Amniotic epithelial cell (primary cell): ENCODE results near the gene FAM110D.

Experiments
- DNase-seq: peaks from one replicate; pipeline ENCODE4 v3.0.0-alpha.2; 2010; ENCODE audit warnings: low read depth

Gene FAM110D

DNA sequence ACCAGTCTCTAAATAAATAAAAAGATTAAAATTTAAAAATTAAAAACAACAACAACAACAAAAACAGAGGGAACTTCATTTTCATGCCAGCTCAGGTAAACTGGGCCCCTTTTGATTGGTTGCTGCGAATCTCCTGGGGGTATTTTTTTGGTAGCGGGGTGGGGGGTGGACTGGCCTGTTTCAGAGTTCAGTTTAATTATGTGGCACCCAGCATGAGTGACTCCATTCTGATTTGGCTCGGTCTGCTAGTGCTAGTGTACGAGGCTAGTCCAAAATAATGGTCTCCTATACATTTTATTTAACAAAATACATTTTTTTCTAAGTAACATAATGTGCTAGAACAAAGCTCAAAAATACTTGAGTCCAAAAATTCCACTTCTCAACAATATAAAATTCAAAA is 29.1 kb upstream of the FAM110D start:
- no peak for DNase-seq

DNA sequence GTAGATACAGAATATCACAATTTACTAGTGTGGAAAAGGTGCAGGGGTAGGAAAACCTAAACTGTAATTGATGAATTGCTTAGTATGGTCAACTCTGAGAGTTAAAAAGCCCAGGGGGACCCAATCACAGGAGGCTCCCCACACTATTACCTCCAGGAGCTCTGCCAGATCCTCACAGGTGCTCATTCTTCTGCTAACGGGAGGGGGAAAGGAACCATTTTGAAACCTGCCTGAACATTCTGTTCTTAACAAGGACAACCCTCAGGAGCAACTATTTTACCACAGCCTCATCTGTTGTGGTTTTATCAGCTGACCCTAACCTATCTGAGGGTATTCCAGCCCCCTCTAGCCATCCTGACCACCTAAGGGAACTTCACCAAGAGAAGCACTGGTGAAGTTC is 28.2 kb upstream of the FAM110D start:
- DNase-seq, result no peak

DNA sequence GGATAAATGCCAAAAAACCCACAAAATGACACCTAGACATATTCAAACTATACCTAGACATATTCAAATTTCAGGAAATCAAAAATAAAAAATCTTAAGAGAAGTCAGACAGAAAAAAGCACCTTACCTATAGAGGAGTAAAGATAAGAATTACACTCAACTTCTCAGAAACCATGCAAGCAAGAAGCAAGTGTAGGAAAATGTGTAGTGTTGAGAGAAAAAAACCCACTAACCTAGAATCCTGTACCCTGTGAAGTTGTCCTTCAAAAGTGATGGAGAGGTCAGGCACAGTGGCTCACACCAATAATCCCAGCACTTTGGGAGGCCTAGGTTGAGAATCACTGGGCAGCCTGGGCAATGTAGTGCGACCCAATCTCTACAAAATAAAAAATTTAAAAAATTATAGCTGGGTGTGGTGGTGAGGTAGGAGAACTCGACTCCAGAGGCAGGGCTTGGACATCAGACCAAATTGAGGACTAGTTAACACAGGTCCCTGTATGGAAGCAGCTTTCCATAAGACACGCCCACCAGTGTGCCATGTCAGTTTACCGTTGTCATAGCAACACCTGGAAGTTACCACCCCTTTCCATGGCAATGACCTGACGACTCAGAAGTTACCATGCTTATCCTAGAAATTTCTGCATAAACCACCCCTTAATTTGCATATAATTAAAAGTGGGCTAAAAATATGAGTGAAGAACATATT is 26.6 kb upstream of the FAM110D start:
- DNase-seq, result no peak

DNA sequence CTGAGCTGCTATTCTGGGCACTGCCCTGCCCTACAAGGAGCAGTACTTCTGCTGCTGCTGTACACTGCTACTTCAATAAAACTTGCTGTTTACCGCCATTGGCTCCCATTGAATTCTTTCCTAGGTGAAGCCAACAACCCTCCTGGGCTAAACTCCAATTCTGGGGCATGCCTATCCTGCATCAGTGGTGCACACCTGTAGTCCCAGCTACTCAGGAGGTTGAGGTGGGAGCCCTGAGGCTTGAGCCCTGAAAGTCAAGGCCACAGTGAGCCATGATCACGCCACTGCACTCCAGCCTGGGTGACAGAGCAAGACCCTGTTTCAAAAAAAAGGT is 26.1 kb upstream of the FAM110D start:
- no peak for DNase-seq

DNA sequence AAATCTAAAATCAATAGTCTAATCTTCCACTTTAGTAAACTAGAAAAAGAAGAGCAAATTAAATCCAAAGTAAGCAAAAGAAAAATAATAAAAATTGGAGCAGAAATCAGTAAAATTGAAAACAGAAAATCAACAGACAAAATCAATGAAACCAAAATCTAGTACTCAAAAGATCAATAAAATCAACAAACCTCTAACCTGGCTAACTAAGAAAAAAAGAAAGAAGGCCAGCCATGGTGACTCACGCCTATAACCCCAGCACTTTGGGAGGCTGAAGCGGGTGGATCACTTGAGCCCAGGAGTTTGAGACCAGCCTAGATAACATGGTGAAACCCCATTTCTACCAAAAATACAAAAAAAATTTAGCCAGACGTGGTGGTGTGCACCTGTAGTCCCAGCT is 24.4 kb upstream of the FAM110D start:
- DNase-seq, result no peak

DNA sequence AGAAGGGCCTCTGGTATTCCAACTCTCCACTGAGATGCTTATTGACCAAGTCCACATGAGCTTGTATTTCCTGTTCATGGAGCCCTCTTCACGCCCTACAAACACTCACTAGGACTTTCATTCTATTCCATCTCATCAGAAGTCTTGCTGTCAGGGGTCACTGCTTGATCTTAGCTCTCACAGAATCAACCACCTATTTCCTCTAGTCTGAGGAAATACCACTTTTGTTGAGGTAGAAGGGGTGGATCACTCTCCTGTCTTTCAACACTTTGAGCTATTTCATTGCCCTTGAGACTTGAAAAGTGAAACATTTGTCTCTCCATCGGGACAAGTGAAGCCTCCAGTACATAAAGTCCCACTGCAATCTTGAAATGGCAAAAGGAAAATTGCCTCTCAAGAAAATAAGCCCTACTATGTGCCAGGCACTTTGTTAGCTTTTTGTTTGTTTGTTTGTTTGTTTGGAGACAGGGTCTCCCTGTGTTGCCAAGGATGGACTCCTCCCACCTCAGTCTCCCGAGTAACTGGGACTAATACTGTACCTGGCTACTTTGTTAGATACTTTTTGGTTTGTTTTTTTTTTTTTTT is 19.8 kb upstream of the FAM110D start:
- no peak for DNase-seq

DNA sequence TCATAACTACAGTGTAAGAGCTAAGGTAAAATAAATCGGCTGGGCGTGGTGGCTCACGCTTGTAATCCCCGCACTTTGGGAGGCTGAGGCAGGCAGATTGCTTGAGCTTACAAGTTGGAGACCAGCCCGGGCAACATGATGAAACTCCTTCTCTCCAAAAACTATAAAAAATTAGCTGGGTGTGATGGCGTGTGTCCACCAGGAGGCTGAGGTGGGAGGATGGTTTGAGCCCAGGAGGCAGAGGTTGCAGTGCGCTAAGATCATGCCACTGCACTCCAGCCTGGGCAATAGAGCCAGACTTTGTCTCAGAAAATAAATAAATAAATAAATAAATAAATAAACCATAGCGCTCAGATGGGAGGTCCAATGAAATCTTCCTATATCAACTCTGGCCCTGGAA is 16.7 kb upstream of the FAM110D start:
- DNase-seq, result no peak

DNA sequence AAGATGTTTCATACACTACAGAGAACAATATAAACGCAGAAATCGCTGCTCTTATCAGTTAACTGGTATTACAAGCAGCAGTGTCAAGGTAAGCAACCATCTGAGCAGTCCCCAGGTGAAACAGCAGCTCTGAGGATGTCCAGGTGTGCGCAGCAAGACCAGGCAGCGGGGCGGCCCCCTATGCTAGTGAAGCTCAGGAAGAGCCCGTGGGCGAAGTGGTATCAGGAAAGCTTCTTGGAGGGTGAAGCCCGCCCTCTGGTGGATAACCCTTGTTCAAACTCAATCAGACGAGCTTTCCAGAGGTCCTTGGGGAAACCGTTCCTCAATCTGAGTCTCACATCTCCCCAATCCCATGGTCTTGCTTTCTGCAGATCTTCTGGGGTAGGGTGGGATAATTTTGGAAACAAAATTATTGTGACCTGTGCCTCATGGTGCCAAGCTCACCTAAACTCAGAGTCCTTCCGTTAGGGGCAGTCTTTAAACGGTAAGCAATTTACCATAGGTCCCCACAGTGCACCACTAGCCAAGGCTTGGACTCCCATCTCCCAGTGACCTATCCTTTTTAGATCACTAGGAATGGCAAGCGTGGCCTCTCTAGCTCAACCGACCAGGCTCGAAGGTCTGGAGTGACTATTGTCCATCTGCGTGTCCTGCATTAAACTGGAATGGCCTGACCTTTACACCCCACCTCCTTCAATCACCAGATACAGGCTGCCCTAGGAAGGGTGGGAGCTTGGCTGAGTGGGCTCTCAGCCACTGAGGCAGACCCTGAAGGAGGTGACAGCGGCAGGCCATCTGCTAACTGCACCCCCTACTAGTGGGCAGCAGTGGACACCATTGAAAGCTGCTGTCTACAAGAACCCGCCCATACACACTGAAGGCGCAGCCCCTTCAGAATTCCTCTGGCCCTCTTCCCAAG is 13.6 kb upstream of the FAM110D start:
- DNase-seq, result peak; percentile 74

DNA sequence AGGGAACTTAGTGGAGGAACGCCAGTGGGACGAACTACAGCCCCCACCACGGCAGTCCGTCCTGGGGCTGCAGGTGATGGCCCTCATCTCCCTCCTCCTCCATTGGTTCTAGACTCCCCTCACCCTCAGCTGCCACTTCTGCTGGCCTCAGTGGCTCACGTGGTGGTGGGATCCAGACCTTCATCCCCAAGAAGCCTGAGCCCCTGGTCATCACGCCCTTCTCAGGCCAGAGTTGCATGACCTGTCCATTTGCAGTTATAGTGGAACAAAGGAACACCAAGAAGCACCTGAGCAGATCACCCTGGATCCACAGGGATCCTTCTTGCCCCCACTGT is 13.0 kb upstream of the FAM110D start:
- DNase-seq, result no peak

DNA sequence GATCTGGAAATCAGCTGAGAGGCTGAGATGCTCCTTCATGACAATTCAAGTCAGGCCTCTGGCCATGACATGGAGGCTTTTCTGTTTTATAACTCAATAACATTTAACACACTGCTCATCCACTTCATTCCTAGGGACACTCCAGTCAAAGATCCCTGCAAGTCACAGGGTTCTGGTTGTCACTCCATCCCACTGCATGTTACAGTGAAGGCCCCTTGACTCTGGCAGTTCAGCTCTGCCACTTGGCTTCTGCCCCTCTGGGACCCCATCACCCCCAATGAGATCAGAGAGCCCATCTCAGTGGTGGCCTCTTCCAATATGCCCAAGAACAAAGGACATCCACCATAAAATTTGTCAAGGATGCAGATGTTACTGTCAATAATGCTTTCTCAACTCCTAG is 10.0 kb upstream of the FAM110D start:
- no peak for DNase-seq

DNA sequence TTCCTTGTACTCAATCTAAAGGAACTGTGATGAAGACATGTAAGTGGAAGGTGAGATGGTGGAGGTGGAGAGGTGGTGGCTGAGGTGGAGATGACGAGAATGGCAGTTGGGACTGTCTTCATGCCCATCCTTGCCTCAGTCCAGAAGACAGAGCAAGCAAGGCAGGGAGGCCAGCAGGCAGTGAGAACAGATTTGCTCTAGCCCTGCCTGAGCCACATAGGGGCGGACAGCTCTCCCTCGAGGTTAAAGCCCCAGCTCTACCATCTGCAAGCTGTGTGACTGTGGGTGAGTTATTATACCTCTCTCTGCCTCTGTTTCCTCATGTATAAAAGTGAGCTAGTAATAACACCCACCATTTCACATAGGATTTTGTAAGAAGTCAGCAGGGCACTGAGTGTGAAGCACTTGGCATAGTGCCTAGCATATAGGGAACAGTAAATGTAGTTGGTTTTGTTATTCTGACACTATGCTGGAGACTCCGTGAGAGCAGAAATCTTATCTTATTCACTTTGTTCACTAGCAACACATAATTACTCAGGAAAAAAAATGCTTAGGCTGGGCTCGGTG is 4.8 kb upstream of the FAM110D start:
- DNase-seq, result no peak

DNA sequence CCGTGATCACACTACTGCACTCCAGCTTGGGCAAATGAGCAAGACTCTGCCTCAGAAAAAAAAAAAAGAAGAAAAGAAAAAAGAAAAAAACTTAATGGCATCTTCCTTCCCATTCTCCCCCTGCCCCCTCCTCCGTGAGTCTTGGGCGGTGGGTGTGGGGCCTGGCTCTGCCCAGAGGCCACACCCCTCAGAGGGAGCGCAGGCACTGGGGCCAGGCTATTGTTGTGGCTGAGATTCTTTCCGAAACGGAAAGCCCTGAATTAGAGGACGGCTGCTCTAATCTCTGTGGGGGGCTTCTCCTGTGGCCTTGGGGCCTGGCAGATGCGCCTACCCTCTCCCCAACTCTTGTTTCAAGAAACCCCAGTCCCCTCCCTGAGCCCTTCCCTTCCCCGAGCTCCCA is 4.1 kb upstream of the FAM110D start:
- no peak for DNase-seq

DNA sequence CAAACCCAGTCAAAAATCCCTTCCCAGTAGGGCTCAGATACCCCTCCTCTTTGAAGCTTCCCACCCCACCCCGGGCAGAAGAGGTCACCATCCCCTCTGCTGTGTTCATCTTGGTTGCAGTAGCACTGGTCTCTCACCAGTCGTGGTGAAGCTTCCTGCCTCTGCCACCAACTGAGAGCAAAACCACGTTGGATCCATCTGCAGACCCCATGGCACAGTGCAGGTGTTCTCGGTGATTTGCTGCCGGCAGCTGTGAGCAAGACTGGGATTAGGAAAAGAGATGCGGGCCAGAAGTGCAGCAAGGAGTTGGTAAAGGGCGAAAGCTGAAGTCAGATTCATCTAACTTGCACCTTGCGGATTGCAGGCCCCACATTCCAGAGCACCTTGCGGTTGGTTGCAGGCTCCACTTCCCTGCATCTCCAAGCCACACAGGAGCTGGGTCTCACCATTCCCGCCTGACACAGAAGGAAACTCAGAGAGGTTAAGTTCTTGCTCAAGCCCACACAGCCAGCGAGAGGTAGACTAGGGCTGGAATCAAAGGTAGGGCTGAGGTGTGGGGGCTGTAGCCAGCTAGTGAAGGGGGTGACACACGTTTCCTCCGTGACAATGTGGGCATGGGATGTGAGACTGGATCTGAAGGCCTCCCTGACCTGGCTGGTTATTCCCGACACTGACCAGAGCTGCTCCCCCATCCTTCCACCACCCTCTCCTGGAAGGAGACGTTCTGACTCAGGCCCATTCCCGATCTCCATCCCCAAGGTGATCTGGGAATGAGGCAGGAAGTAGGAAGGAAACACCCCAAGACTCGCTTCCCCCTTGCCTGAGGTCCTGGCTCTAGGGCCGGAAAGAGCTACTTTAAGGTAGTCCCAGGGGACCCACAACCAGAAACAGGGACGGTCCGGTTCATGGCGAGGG is 3.3 kb upstream of the FAM110D start:
- DNase-seq, result no peak

DNA sequence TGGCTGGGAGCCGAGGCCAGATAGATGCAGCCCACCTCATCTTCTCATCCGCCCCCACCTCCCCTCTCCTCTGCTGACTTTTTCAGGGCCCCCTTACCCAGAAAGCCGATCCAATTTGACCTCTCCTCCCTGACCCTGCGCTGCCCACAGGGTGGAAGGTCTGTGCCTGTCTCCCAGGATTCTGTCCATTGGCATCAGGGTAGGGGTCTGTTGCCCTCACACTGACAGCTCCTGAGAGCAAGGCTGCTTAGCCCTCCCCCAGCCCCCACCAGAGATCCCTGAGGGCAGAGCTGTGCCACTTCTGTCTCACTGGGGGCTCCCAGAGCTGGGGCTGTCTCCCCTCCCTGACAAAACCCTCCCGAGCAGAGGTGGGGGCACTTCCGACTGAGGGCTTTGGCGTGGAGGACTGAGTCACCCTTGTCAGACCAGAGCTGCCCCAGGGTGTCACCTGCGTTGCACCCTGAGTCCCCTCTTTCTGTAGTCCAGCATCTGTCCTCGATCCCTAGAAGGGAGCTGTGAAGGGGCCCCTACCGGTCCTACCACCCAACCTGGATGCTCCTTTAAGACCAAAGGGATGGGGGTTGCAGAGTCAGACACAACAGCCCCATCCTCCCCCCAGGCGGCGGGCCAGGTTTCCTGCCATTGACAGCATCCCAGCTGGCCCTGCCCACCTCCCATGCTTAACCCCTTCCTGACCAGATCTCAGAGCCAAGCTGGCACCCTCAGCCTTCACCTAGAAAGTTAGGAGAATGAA is 2.4 kb upstream of the FAM110D start:
- no peak for DNase-seq

DNA sequence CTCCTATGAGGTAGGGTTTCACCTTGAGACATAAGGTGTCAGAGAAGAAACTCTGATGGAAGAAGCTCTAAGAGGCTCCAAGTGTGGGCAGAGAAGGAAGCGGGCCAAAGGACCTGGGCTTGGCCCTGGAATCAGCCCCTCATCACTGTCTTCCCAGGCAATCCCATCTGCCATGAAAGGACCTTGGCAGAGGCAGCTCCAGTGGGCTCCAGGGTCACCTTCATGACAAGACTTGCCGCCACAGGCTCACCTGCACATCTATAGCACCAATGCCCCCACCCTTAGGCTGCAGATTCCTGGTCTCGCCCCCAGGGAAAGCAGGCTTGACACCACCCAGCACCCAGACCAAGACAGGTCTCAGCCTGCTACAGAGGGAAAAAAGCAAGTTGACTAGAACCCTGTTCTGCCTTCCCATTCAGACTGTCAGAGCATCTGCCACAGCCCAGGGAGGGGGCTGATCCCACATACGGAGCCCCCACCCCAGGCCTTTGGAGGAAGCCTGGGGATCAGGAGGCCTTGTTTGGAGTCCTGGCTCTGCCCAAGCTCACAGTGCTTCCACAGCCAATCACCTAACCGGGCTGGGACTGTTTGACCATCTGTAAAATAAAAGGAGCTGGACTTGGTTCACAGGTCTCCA is 490 bp upstream of the FAM110D start:
- no peak for DNase-seq

DNA sequence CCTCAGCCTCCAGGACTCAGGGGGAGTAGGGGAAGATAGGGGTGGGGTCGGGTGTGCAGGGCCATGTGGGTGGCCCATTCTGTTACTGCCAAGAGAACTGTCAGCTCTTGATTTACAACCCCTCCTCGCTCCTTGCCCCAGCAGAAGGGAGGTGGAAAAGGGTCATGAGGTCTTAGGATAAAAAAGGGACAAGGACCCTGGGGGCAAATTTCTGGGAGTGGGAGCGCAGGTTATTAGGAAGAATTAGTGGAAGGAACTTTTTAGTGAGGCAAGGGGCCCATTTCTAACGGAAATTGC is 812 bp downstream of the FAM110D start:
- DNase-seq, result no peak

DNA sequence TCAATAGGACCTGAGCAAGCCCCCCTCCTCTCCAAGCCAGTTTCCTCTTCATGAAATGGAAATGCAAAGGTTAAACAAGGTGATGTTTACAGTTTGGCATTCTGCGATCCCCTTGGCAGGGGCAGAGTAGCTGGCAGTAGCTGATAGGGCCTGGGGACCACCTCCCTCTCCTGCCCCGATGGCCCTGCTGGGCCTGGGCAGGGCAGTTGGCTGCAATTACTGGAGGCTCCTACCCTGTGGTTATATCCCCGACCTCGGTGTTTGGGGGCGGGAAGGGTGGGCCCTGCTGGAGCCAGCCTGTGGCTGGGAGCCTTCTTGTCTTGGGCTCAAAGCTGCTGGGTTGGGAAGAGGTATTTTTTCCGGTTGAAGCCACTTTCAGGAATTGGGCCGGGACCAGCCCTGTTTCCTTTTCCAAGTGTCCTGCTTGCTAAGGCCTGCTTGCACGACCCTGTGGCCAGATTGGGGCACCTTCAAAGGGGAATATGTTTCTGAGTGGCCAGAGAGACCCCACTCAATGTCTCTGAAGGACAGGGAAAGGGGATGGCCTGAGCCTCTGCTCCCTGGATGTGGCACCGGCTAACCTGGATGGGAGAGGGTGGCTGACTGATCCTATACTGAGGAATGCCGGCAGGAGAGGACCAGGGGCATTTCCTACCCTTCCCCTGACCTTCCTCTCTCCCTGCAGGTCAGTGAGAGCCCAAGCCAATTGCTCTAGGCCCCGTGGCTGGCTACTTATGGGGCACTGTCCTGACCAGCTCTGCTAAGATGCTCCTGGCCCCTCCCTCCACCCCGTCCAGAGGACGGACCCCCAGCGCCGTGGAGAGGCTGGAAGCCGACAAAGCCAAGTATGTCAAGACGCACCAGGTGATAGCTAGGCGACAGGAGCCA is 1.9 kb downstream of the FAM110D start:
- no peak for DNase-seq

DNA sequence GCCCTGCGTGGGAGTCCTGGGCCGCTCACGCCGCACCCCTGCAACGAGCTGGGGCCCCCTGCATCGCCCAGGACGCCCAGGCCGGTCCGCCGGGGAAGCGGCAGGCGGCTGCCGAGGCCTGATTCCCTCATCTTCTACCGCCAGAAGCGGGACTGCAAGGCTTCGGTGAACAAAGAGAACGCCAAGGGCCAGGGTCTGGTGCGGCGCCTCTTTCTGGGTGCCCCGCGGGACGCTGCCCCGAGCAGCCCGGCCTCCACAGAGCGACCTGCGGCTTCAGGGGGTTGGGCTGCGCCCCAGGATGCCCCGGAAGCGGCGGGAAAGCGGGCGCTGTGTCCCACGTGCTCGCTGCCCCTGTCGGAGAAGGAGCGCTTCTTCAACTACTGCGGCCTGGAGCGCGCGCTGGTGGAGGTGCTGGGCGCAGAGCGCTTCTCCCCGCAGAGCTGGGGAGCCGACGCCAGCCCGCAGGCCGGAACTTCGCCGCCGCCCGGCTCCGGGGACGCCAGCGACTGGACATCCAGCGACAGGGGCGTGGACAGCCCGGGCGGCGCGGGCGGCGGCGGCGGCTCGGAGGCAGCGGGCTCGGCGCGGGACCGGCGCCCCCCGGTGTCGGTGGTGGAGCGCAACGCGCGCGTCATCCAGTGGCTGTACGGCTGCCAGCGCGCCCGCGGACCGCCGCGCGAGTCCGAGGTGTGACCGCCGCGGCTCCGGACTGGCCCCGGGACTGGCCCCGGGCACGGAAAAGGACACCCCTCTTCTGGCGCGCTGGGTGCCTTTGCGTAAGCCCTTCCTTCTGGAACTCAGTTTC is 2.7 kb downstream of the FAM110D start:
- peak; percentile 40 for DNase-seq

DNA sequence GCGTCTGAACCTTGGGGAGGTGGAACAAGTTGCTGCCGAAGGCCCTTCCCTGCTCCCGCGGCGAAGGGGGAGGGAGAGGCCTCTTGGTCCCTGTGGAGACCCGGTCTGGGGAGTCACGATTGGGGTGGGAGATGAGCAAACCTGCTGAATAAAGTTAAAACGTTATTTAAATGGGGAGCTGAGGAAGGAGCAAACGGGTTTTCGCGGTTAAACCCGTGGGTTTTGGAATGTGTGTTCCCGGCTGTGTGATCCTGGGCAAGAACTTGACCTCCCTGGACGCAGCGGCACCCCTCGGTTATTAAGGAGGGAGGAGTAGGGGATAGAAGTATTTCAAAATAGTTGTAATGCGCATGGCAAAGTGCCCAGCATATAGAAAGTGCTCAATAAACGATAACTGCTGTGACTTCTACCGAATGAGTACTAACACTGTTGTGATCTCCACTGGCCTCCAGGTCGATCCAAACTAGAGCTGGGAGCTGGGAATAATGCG is 3.4 kb downstream of the FAM110D start:
- no peak for DNase-seq
